Measurements from ENCODE around the gene FARP1. TPM values are rescaled to one million over a fixed set of nuclear protein-coding genes. Genes with fewer than 3 reads are reported as not detected.

Gene FARP1
- total RNA-seq, 1 donor from 2014 or later = 17.7 TPM

- H3K4me1 ChIP-seq = peaks cover 53% of the 10 kb centered on the region
- intact Hi-C loops (cut with DNase I) = no loop called here
- no peaks in the 10 kb centered on the region for H3K27me3 ChIP-seq
- H3K4me3 ChIP-seq = no peak overlapping the region
- no peaks in the 10 kb centered on the region for H3K9me3 ChIP-seq
- DNase-seq (ENCODE audit: extremely low spot score in 2 of 2) = no peak
- TF ChIP-seq CTCF (IDR thresholded peaks at IDR 0.05) (no peak), POLR2A (IDR thresholded peaks at IDR 0.05) (no peak), POLR2AphosphoS5 (IDR thresholded peaks at IDR 0.05; ENCODE audit: insufficient read depth in 1 of 2, low read depth in 1 of 2) (no peak)
- H3K27ac ChIP-seq = peak overlapping the region; percentile 32
- H3K36me3 ChIP-seq = peaks cover 0 to 34% of the 10 kb centered on the region in 2 donors
Measured at GRCh38 chr13:98473135-98473787, 330.4 kb downstream of the FARP1 start.

GRCh38 chr13:98473788-98474144, 330.9 kb downstream of the FARP1 start:
- TF ChIP-seq POLR2A (IDR thresholded peaks at IDR 0.05) (no peak), POLR2AphosphoS5 (IDR thresholded peaks at IDR 0.05; ENCODE audit: insufficient read depth in 1 of 2, low read depth in 1 of 2) (no peak), CTCF (IDR thresholded peaks at IDR 0.05) (no peak)
- Histone ChIP-seq H3K9me3 (no peaks in the 10 kb centered on the region), H3K4me3 (no peak overlapping the region), H3K27ac (peak overlapping the region; percentile 32), H3K4me1 (peaks cover 53% of the 10 kb centered on the region), H3K27me3 (no peaks in the 10 kb centered on the region), H3K36me3 (peaks cover 0 to 29% of the 10 kb centered on the region in 2 donors)
- DNase-seq (ENCODE audit: extremely low spot score in 2 of 2) = no peak
- intact Hi-C loops (cut with DNase I) = no loop called here

GRCh38 chr13:98474292-98474691, 331.4 kb downstream of the FARP1 start:
- Histone ChIP-seq H3K27me3 (no peaks in the 10 kb centered on the region), H3K4me3 (no peak overlapping the region), H3K36me3 (peaks cover 0 to 27% of the 10 kb centered on the region in 2 donors), H3K9me3 (no peaks in the 10 kb centered on the region), H3K4me1 (peaks cover 58% of the 10 kb centered on the region), H3K27ac (no peak overlapping the region)
- TF ChIP-seq CTCF (IDR thresholded peaks at IDR 0.05) (no peak), POLR2AphosphoS5 (IDR thresholded peaks at IDR 0.05; ENCODE audit: insufficient read depth in 1 of 2, low read depth in 1 of 2) (peak in 1 of 2 donors; percentile 7)
- DNase-seq (ENCODE audit: extremely low spot score in 2 of 2) = no peak
- intact Hi-C loops (cut with DNase I) = no loop called here

- Histone ChIP-seq H3K27me3 (no peaks in the 10 kb centered on the region), H3K27ac (no peak overlapping the region), H3K4me3 (no peak overlapping the region), H3K9me3 (no peaks in the 10 kb centered on the region), H3K4me1 (peaks cover 63% of the 10 kb centered on the region), H3K36me3 (peaks cover 0 to 27% of the 10 kb centered on the region in 2 donors)
- DNase-seq (ENCODE audit: extremely low spot score in 2 of 2) = no peak
- intact Hi-C loops (cut with DNase I) = no loop called here
- TF ChIP-seq POLR2AphosphoS5 (IDR thresholded peaks at IDR 0.05; ENCODE audit: insufficient read depth in 1 of 2, low read depth in 1 of 2) (peak in 1 of 2 donors; percentile 12), POLR2A (IDR thresholded peaks at IDR 0.05) (no peak), CTCF (IDR thresholded peaks at IDR 0.05) (no peak)
Measured at GRCh38 chr13:98474761-98475160, 331.9 kb downstream of the FARP1 start.

GRCh38 chr13:98475522-98475921, 332.6 kb downstream of the FARP1 start:
- intact Hi-C loops (cut with DNase I) = no loop called here
- no peaks in the 10 kb centered on the region for H3K27me3 ChIP-seq
- no peaks in the 10 kb centered on the region for H3K9me3 ChIP-seq

More at GRCh38 chr13:98475522-98475921, 332.6 kb downstream of the FARP1 start:
- Histone ChIP-seq H3K4me3 (no peak overlapping the region), H3K4me1 (peaks cover 69% of the 10 kb centered on the region), H3K36me3 (peaks cover 0 to 27% of the 10 kb centered on the region in 2 donors), H3K27ac (peak overlapping the region; percentile 63)
- TF ChIP-seq CTCF (IDR thresholded peaks at IDR 0.05) = no peak
- TF ChIP-seq POLR2A (IDR thresholded peaks at IDR 0.05) = no peak
- no peak for TF ChIP-seq POLR2AphosphoS5 (IDR thresholded peaks at IDR 0.05; ENCODE audit: insufficient read depth in 1 of 2, low read depth in 1 of 2)
- no peak for DNase-seq (ENCODE audit: extremely low spot score in 2 of 2)
